K562 (cell line): Measurements from ENCODE around the gene NINL.

Source experiments
- ARHGAP35 ChIP-seq: fragments of 450-650 bp; IDR thresholded peaks from 2 replicates; pipeline ENCODE4 v1.6.1; 2018; ENCODE audit not compliant: partially characterized antibody
- ATF2 ChIP-seq: sonication (generic); formaldehyde crosslinking; IDR thresholded peaks from 2 replicates; pipeline ENCODE4 v1.8.1; 2022; ENCODE audit warnings: missing genetic modification reagents
- CEBPB ChIP-seq: fragments of 450-650 bp; IDR thresholded peaks from 2 replicates; pipeline ENCODE4 v1.6.1; 2016; ENCODE audit warnings: missing genetic modification characterization, missing compliant biosample characterization
- FOXO4 ChIP-seq: fragments of 450-650 bp; formaldehyde crosslinking; IDR thresholded peaks from 2 replicates; pipeline ENCODE4 v1.4.0; 2020; ENCODE audit warnings: mild to moderate bottlenecking, moderate library complexity
- POLR2AphosphoS5 ChIP-seq: IDR thresholded peaks from 2 replicates; pipeline ENCODE4 v1.6.1; 2011; ENCODE audit warnings: mild to moderate bottlenecking, low read depth, low read length, moderate library complexity; ENCODE audit not compliant: control insufficient read depth, insufficient read depth
- POLR3G ChIP-seq: IDR thresholded peaks from 2 replicates; pipeline ENCODE4 v1.6.1; 2011; ENCODE audit not compliant: insufficient read length, insufficient replicate concordance; ENCODE audit errors: extremely low read depth
- ZBTB11 ChIP-seq, 3 experiments: fragments of 200-800 bp in 1 of 3; fragments of 250-450 bp in 1 of 3; fragments of 450-650 bp in 1 of 3; sonication (Bioruptor Pico) in 1 of 3; sonication (Bioruptor generic) in 1 of 3; formaldehyde crosslinking in 1 of 3; IDR thresholded peaks; 2 replicates each; pipeline versions ENCODE4 v1.6.1 to v1.8.0; 2016 to 2022; ENCODE audit warnings: mild to moderate bottlenecking in 2 of 3, missing genetic modification characterization in 2 of 3, missing compliant biosample characterization in 1 of 3, moderate library complexity in 1 of 3
- ZNF274 ChIP-seq: IDR thresholded peaks from 2 replicates; pipeline ENCODE4 v1.6.1; 2011; ENCODE audit warnings: low read depth, mild to moderate bottlenecking, low read length, moderate library complexity, borderline replicate concordance
- ZNF589 ChIP-seq: fragments of 200-800 bp; sonication (Bioruptor generic); IDR thresholded peaks from 2 replicates; pipeline ENCODE4 v1.6.1; 2016; ENCODE audit warnings: low read depth, missing genetic modification characterization, missing compliant biosample characterization

- no peak for TF ChIP-seq POLR3G
- no peak for TF ChIP-seq ARHGAP35
- no peak for TF ChIP-seq ZNF274
- no peak for TF ChIP-seq ZNF589 (CRISPR knock-in tag)
- no peak for TF ChIP-seq CEBPB (tag)
- no peak for TF ChIP-seq FOXO4 (CRISPR knock-in tag)
- TF ChIP-seq ATF2 (CRISPR knock-in tag): no peak
- TF ChIP-seq POLR2AphosphoS5: no peak
- no peak for TF ChIP-seq ZBTB11 (CRISPR knock-in tag; IDR thresholded peaks at IDR 0.05)
Observed at GRCh38 chr20:25479638-25480037, 105.7 kb downstream of the NINL start.
